ENCODE data around the gene FA2H.

- no peak for TF ChIP-seq CTCF (IDR thresholded peaks at IDR 0.05)
- no peak for TF ChIP-seq POLR2A (IDR thresholded peaks at IDR 0.05)
- TF ChIP-seq POLR2AphosphoS5 (IDR thresholded peaks at IDR 0.05): no peak
- TF ChIP-seq EP300 (IDR thresholded peaks at IDR 0.05): no peak
Observed at GRCh38 chr16:74731853-74732477, 42.7 kb downstream of the FA2H start.

Measured in sigmoid colon (tissue), 4 donors.